GM21423 (cell line): ENCODE measurements around the gene WASF2.
"Not testable (repeated sequence)": the region's sequence is repeated elsewhere in the genome, so short reads cannot be mapped to it uniquely, and the experiment has no call there.

Source experiments
- ATAC-seq: cut with Tn5 transposase; IDR thresholded peaks from one replicate; pipeline ENCODE4 v1.9.1; 2021; ENCODE audit warnings: mild to moderate bottlenecking, moderate library complexity; ENCODE audit not compliant: unreplicated experiment

WASF2 gene

DNA sequence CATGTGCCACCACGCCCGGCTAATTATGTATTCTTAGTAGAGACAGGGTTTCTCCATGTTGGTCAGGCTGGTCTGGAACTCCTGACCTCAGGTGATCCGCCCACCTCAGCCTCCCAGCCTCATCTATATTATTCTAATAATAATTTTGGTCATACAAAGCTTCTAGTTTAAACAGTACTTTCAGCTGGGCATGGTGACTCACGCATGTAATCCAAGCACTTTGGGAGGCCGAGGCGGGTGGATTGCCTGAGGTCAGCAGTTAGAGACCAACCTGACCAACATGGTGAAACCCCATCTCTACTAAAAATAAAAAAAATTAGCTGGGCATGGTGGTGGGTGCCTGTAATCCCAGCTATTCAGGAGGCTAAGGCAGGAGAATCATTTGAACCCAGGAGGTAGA, 26.1 kb downstream of the WASF2 start:
- not testable (repeated sequence) for ATAC-seq

DNA sequence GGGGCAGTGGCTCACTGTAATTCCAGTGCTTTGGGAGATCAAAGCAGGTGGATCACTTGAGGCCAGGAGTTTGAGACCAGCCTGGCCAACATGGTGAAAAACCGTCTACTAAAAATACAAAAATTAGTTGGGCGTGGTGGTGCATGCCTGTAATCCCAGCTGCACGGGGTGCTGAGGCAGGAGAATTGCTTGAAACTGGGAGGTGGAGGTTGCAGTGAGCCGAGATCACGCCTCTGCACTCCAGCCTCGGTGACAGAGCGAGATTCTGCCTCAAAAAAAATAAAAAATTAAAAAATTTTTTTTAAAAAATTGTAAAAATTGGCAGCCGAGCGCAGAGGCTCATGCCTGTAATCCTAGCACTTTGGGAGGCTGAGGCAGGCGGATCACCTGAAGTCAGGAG, 31.4 kb downstream of the WASF2 start:
- not testable (repeated sequence) for ATAC-seq

DNA sequence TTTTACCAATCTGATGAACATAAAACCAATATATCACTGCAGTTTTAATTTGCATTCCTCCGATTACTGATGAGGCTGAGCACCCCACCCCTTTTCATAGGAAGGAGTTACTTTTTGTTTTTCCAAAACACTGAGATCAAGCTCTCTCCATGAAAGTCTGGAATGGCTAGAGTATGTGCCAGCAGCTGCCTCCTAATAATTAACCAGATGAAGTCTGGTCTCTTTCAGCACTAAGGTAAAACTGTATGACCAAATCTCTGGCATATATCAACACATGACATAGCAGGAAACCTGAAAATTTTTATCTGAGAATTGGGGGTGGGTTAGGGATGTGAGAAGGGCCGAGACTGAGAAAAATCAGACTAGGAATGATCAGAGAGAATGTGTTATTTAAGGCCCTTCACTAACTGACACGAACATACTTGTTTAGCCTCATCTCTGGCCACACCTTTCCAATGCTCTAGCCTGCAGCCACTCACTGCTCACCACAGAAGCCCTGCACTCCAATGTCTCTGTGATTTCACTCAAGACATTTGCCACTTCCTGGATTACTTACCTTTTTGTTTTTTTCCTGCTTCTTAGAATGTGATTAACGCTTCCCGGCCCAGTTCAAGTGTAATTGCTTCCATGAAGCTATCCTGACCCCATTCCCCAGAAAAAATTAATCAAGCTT, 34.7 kb downstream of the WASF2 start:
- ATAC-seq: no peak

DNA sequence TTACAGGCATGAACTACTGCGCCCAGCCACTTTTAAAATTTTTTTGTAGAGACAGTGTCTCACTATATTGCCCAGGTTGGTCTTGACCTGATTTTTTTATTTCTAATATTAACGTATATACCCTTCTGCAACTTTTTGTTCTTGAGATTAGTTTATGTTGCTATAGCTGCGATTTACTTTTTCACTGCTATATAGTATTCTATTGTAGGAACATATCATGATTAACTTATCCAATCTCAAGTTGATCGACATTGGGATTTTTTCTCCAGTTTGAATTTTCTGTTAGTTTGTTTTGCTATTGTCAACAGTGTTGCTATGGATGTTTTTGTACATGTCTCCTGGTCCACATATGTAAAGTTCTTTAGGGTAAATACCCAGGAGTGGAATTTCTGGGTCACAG, 35.4 kb downstream of the WASF2 start:
- ATAC-seq: no peak

GRCh38 chr1:27451343-27451742, 38.6 kb downstream of the WASF2 start:
- ATAC-seq: no peak

GRCh38 chr1:27448982-27449381, 41.0 kb downstream of the WASF2 start:
- no peak for ATAC-seq

- no peak for ATAC-seq
Observed at GRCh38 chr1:27447883-27448282, 42.1 kb downstream of the WASF2 start.

DNA sequence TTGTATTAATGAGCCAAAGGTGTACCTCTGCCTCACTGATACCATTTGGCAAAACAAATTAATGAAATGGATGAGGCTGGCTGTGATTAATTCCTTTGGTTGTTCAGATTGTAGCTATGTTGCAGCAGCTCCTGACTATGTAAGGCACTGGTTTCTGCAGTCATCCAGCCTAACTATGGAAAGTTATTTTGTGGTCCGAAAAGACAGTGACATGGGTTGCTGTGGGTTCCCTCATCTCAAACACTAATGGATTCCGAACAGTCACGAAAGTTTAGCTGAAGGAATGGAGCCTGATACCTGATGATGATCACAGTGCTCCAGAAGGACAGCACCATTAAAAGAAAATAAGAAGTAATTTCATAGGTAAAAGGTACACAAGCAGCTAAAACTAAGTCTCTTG, 42.6 kb downstream of the WASF2 start:
- no peak for ATAC-seq

DNA sequence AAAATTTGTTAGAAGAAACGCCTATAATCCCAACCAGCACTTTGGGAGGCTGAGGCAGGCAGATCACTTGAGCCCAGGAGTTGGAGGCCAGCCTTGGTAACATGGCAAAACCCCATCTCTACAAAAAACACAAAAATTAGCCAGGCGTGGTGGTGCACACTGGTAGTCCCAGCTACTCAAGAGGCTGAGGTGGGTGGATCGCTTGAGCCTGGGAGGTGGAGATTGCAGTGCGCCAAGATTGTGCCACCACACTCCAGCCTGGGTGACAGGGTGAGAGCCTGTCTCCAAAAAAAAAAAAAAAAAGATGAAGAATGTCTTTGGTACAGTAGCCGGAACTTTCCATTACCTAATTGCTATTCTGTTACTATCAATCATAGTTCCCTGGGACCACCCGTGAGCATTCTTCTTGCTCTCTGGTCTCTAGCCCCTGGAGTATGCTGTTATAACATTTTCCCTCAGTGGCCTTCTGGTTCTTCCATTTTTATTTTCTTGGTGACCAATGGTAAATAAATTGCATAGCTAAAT, 43.4 kb downstream of the WASF2 start:
- no peak for ATAC-seq

GRCh38 chr1:27445177-27445936, 44.6 kb downstream of the WASF2 start:
- no peak for ATAC-seq

DNA sequence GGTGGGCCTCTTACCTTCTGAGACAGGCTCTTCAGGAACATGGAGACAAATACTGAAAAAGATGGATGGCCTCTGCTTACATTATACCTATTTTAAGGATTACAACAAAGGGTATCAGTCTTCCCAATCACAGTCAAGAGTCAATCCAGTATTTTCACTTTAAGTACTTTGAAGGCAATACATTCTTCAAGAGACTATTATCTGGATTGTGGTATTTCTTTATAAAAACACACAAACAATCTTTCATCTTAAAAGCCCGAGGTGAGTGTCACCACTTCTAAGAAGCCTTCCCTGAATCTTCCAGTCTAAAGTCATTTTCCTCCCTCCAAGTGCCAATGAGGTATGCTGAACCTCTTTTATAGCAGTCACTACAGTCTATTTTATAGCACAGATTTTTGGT, 45.3 kb downstream of the WASF2 start:
- ATAC-seq: no peak

DNA sequence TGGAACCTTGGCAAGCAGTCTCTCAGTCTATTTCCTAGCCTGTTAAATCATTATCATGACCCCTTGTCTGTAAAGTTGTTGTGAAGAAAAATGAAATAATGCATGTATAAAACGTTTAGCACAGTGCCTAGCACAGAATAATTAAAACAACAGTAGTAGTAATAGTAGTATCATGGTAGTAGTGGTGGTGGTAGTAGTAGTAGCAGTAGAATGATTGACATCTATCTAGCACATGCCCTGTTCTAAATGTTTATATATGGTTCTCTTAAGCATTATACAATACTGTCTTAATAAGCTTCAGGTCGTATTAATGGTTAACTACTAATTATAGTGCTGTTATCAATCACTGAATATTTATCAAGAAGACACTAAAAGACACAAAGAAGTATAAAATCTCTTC, 50.8 kb downstream of the WASF2 start:
- no peak for ATAC-seq

DNA sequence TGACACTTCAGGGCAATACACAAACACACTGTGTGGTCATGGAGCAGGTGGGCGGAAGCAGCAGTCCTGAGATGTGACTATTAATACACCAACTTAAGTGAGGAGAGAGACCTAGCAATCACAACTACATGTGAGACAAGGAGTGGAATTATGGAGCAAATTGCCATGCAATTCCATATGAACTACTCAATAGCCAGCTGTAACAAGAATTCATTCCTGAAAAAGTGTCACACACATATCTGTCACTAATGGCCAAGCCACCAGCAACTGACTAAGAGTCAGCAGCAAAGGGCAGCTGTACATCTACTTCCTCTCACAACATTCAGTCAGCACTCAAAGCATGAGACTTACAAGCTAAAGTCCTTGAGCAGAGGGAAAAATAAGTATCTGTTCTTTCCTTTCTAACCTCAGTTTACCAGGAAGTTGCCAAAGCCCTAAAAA, 51.3 kb downstream of the WASF2 start:
- no peak for ATAC-seq

DNA sequence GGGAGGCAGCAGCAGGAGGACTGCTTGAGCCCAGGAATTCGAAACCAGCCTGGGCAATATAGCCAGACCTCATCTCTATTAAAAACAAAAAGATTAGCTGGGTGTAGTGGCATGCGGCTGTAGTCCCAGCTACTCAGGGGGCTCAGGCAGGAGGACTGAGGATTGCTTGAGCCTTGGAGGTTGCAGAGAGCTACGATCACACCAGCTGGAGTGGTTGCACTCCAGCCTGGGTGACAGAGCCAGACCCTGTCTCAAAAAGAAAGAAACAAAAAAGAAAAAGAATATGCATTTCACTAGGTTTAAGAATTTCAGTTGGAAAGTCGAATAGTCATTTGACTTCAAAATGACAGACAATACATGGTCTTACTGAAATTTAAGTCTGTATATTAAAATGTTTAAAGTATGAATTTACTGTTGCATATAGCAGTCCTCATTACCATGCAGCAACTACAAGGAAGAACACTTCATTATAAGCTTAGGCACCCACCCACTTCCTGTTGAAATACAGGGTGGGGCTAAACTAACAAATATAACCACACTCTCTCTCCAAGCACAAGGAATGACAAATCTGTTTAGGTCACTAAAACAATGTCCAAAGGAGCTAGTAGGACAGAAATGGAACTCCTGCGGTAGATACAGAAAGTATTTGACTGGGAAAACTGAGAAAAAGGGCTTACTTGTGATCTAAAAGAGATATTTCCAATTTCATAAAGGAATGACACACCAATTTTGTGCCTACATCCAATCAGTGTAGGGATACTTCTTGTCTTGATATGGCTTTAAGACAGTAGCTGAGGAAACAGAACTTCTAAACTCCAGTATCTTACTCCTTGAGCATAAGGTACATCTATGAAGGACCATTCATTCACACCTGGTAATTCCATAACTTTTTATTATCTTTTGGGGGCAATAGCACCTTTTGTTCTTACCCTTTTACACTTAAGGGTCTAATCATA, 53.5 kb downstream of the WASF2 start:
- no peak for ATAC-seq

GRCh38 chr1:27435566-27436203, 54.3 kb downstream of the WASF2 start:
- ATAC-seq: no peak

- ATAC-seq: no peak
Observed at GRCh38 chr1:27433706-27434105, 56.3 kb downstream of the WASF2 start.

- ATAC-seq: not testable (repeated sequence)
Observed at GRCh38 chr1:27432725-27433124, 57.2 kb downstream of the WASF2 start.

GRCh38 chr1:27431601-27431940, 58.4 kb downstream of the WASF2 start:
- ATAC-seq: no peak

DNA sequence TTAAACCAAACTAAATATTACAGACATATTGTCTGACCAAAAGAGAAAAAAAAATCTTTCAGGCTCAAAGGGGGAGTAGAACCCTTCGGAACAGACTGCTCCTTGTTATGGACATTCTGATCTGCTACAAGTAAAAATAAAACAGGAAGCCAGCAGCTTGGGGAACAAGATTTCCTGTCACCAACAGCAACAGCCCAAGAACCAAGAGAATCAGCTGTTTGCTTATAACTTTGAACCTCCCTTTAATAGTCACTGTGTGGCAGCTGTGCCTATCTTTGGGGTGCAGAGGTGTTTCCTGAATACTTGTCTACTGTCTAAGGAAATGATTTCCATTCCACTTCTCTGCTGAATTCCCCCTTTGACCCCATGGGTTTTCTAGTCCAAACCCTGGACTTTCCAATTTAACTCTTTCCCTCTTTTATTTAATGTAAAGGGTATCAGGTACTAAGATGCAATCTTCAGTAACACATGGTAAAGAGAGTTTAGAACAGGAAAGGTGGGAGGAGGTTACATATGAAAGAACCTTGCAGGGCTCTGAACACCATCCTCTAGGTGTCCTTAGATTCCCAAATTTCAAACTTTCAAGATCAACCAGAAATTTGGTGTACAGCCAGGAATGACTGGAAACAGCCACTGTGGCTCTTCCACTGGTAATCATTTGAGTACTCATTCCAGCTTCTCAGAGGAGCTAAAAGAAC, 58.9 kb downstream of the WASF2 start:
- ATAC-seq: no peak

DNA sequence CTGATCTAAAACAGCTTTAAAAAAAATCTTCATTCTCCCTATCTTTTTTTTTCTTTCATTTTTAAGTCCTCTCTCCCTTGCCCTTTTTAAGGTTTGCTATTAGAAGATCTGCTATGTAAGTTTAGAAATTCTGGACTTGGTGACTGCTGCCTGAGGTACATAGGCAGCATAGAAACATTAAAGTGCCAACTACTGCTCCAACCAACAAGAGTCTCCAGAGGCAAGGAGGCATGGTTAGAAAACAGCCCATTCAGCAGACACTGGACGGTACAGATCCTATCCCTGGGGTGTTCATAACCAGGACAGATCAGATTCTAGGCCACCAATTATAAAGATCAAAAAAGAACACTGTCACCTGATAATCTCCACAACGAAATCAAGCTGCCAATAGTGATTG, 60.9 kb downstream of the WASF2 start:
- no peak for ATAC-seq
